NB4 (cell line): ENCODE measurements around the gene RIMS1.

ENCODE experiments used
- DNase-seq: peaks from one replicate; pipeline ENCODE4 v3.0.0; 2010; ENCODE audit warnings: low read depth
- H3K4me3 ChIP-seq: one replicate; pipeline ENCODE4 v1.5.1; 2011; ENCODE audit warnings: mild to moderate bottlenecking, low read depth, low read length, moderate library complexity
- MYC ChIP-seq: IDR thresholded peaks from 2 replicates; pipeline ENCODE4 v1.6.1; 2011; ENCODE audit warnings: low read depth, low read length
- POLR2A ChIP-seq: IDR thresholded peaks from 2 replicates; pipeline ENCODE4 v1.6.1; 2011; ENCODE audit warnings: mild to moderate bottlenecking; ENCODE audit not compliant: insufficient read length; ENCODE audit errors: extremely low read depth
- TF ChIP-seq, protein P1 (sequence below): IDR thresholded peaks from 2 replicates; pipeline ENCODE4 v1.6.1; 2011; ENCODE audit warnings: low read depth, low read length
- TF ChIP-seq, protein P2 (sequence below): IDR thresholded peaks from one replicate; pipeline ENCODE4 v1.5.1; 2012; ENCODE audit warnings: low read depth, low read length

The RIMS1 gene

DNA sequence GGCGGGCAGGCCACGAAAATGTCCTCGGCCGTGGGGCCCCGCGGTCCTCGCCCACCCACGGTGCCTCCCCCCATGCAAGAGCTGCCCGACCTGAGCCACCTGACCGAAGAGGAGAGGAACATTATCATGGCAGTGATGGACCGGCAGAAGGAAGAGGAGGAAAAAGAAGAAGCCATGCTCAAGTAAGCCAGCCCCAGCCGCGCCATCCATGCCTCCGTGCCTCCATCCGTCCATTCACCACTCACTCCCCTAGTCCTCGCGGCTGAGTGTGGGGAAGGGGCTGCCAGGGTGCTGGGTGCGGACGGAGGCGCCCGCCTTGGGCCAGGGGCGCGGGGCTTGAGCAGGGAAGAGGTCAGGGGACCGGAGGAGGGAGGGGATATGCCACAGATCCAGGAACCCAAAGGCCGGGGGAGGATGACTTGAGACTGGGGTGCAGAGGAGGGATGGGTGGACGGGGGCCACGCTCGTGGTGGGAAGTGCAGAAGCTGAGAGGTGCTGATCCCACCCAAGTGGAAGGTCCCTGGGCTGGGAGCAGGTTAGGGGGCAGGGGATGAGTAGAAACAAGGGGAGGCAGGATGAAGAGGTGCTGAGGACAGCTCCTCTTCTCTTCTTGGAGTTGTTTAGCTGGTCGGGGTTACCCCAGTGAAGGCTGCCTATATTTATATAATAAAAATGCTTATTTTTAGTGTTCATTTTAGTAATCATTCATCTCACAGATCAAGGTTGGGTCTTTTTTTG, 825 bp downstream of the RIMS1 start:
- DNase-seq = no peak
- H3K4me3 ChIP-seq = no peak overlapping the region
- no peak for TF ChIP-seq MYC
- TF ChIP-seq POLR2A = no peak
- TF ChIP-seq, protein P1, sequence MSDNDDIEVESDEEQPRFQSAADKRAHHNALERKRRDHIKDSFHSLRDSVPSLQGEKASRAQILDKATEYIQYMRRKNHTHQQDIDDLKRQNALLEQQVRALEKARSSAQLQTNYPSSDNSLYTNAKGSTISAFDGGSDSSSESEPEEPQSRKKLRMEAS = no peak
- TF ChIP-seq, protein P2, sequence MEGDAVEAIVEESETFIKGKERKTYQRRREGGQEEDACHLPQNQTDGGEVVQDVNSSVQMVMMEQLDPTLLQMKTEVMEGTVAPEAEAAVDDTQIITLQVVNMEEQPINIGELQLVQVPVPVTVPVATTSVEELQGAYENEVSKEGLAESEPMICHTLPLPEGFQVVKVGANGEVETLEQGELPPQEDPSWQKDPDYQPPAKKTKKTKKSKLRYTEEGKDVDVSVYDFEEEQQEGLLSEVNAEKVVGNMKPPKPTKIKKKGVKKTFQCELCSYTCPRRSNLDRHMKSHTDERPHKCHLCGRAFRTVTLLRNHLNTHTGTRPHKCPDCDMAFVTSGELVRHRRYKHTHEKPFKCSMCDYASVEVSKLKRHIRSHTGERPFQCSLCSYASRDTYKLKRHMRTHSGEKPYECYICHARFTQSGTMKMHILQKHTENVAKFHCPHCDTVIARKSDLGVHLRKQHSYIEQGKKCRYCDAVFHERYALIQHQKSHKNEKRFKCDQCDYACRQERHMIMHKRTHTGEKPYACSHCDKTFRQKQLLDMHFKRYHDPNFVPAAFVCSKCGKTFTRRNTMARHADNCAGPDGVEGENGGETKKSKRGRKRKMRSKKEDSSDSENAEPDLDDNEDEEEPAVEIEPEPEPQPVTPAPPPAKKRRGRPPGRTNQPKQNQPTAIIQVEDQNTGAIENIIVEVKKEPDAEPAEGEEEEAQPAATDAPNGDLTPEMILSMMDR = no peak

DNA sequence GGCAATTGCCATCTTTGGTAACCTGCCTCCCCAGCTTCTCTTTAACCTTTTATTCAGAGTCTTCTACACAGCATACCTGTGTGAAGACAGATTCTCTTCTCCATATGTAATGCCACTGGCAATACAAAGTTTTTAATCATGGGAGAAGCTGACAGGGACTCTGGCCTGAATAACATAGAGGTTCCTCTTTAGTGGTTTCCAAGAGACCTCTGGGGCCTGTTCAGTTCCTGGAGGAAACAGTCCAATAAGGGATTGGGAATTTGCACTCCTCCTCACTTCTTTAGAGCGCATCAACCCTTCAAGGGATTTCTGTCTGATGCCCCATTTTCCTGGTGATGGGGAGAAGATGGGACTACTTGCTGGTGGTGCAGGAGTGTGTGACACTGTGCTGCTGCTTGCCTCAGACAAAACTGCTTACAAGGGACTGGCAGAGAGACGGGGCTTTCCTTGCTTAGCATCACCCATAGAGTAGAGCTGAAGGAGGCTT, 1.4 kb downstream of the RIMS1 start:
- DNase-seq = no peak
- H3K4me3 ChIP-seq = no peak overlapping the region
- TF ChIP-seq POLR2A (no peak), MYC (no peak)
- TF ChIP-seq, protein P2 = no peak
- TF ChIP-seq, protein P1 = no peak

DNA sequence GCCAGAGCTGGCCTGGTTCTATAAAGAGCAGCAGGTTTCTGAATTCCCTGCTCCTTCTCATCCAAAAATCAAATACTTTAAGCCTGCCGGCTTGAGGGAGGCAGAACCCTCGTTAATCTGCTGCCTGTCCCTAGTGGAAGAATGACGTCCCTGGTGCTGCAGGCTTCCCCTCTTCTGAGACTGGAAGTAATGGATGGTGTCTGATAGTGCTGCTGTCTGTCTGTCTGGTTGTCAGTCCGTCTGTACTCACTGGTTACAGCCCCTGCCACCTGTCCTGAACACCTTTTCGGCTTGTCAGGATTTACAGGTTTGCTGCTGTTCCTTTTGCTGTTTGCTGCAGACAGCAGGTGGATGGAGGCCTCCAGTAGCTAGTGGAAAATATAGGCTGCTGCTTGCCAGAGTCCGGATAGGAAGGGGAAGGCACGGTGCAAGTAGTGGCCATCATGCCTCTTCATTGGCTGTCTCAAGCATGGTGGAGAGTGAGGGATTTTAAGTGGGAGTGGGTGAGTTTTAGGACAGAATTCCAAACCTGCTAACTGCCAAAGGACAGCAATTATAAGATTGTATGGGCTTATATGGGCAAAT, 2.5 kb downstream of the RIMS1 start:
- H3K4me3 ChIP-seq = no peak overlapping the region
- DNase-seq = no peak
- TF ChIP-seq MYC = no peak
- no peak for TF ChIP-seq POLR2A
- TF ChIP-seq, protein P1 = no peak
- TF ChIP-seq, protein P2 = no peak

DNA sequence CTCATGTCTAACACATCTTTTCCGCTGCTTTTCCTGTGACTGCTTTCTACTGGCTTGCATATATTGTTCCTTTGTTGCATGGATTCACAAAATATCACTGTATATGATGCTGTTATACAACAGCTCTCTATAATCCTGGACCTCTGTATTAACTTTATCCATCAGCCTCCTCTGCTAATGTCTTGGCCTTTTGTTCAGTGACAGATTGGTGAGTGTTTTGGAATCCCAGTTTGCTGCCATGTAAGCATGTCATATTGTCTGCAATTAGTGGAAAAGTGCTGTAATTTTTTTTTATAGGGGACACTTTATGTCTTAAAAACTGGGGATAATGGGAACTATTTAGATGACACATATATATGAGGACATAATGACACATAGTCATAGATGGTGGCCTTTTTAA, 3.0 kb downstream of the RIMS1 start:
- DNase-seq = no peak
- no peak overlapping the region for H3K4me3 ChIP-seq
- TF ChIP-seq, protein P2 = no peak
- no peak for TF ChIP-seq POLR2A
- TF ChIP-seq MYC = no peak
- TF ChIP-seq, protein P1 = no peak

DNA sequence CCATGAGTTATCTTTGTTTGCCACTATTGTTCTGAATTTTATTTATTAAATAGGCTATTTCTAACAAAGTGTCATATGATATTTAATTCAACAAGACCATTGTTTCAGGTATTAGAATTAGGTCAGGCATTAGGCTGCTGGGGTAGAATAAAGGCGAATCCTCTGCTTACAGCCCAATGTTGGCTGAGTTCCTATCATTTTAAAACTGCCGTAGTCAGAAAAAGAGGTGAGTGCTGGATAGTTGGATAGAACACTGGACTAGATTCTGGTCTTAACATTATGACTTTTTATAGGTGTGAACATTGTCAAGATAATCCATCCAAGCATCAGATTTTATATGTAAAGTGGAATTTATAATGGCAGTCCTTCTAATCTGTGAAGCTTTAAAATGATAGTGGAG, 6.3 kb downstream of the RIMS1 start:
- no peak for DNase-seq
- TF ChIP-seq POLR2A (no peak), MYC (no peak)
- TF ChIP-seq, protein P2 = no peak
- TF ChIP-seq, protein P1 = no peak

DNA sequence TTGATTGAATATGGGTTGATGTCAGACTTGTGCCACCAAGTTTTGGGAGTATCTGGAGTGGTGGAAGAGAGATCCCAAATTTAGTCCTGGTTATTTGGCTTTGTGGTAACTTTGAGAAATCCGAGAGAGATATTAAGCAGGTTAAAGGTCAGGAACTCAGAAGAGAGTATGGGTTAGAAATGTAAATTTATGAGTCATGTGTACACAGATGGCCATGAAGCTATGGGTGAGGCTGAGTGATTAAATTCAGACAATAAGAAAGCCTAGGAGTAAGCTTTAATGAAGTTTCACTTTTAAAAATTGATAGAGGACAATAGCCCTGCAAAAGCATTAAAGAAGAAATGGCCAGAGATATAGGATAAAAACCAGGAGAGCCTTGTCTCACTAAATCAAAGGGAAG, 14.3 kb downstream of the RIMS1 start:
- DNase-seq = no peak
- TF ChIP-seq MYC (no peak), POLR2A (no peak)
- TF ChIP-seq, protein P1 = no peak
- TF ChIP-seq, protein P2 = no peak
- no peak overlapping the region for H3K4me3 ChIP-seq

More for the DNA sequence above, 6.3 kb downstream of the RIMS1 start:
- H3K4me3 ChIP-seq = no peak overlapping the region
